SK-N-DZ (cell line): Measurements from ENCODE around the gene PAX9. TPM values are rescaled to one million over a fixed set of nuclear protein-coding genes. Genes with fewer than 3 reads are reported as not detected.

Source experiments
- DNase-seq: peaks from one replicate; pipeline ENCODE4 v3.0.0-alpha.2; 2015; ENCODE audit warnings: low spot score
- polyA plus RNA-seq, 2 experiments: library from polyadenylated mRNA; depleted of rRNA; stranded (reverse); fragments of >200 nt; gene quantifications; 2 replicates each; pipeline ENCODE4 v1.2.3, GENCODE V29; 2014

The PAX9 gene
- not detected in 2 replicates for polyA plus RNA-seq (2014; cell fraction: cytosol; rRNA removed)
- not detected in 2 replicates for polyA plus RNA-seq (2014; cell fraction: nucleus; rRNA removed)

DNA sequence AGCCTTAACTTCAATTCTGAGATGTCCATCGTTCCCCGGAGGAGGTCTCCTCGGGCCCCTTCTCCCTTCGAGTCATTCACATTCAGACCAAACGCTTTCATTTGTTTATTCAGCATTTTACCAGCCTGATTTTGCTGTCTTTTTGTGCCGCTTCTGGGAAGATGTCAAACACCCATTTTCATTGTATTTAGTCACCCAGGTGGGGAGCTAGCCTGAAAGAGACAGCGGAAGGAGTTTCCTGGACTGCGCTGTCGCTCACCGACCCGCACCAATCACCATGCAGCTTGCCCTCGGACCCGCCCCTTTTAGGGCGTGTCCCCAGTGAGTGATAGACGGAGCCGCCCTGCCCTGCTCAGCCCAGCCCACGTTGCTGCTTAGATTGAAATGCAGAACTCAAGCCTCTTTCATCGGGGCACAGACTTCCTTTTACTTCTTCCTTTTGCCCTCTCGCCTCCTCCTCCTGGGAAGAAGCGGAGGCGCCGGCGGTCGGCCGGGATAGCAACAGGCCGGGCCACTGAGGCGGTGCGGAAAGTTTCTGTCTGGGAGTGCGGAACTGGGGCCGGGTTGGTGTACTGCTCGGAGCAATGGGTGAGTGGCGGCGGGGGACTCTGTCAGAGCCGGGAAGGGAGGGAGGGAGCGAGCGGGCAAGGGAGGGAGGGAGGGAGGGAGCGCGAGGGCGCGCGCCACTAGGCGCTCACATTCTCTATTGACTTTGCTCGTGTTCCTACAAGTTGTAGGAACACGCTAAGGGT lies at the start of gene PAX9:
Gene PAX9, plus strand, starts transcription at position 355 of the 752 bp plus-strand sequence. Its CDS starts 230 bp downstream, at position 585.
- DNase-seq = no peak

DNA sequence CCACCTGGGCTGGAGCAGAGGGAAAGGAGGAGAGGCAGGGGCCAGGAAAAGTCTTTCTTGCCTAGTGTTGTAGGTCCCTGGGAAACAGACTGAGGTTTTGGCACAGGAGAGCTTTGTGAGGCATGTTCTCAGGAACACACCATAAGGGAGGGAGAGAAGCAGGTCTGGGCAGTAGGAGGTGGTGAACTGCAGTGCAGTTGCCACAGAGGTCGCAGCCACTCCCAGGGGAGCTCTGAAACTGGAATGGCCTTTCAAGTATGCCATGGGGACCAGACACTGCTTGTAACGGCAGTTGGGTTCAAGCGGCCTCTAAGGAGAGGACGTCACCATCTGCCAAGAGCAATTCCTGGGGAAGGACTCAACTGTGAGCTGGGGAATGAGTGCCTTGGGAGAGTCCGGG lies 43.8 kb upstream of the PAX9 start:
- no peak for DNase-seq

DNA sequence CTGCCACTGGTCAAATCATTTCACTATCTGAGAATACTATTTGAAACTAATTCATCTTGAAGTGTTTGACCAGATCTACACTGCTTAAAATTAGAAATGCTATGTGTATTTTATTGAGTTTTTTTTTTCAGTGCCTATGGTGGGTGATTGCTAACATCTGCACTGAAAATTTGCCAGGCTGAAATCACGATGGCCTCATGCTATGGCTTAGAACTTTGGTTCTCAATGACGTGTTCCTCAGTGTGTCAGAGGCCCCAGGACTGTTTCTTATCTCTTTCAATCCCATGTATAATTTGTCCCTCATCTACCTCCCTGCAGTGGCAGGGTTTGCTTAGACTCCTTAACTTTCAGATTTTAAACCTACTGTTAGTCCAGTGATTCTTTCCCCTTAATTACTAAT lies 43.0 kb upstream of the PAX9 start:
- DNase-seq = no peak

DNA sequence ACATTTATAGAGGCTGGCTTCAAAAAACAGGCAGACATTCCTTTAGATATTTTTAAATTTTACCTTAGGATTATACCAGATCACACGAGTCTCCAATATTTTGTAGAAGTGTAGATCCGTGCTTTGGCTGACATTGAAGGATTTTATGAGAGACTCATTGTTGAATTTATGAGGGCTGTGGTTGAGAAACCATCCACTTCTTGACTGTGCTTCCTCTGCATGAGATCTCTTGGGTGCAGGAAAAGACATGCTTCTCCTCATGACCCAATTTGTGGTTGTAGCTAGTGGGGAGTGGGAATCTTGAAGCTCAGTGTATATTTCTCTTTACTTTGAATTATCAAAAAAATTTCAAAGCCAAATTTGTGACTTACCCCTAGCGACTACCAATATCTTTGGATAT lies 42.5 kb upstream of the PAX9 start:
- no peak for DNase-seq

DNA sequence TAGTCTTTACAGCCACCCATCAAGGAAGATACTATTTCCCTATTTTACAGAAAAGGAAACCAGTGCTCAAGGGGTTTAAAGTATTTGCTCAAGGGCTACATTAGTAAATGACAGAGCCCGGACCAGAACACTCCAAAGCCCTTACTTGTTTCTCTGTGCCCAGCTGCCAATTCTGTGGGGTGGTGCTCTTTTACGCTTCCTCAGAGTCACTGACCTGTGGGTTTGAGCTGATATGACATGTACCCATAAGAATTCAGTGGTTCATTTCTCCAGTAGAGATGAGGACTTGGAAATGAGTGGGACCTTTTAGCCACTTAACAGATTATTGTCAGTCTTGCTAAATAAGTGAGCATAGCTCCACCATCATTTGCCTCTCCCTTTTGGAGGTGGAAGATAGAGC lies 41.8 kb upstream of the PAX9 start:
- DNase-seq = no peak

DNA sequence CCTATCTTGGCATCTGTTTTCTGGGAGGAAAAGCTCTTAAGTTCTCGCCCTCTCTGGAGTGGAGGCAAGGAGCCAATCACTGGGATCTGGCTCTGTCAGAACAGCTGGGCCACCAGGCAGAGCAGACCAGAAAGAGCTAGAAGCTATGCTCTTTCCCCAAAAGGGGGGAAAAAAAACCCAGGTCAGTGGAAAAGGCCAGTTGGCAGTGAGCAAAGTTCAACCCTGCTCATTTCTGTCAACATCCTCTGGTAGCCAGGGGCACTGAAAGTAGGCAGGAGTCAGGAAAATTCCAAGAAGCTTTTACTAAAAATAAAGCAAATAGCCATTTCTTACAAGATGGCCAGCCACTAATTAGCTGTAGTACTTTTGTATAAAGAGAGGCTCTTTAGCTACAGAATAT lies 36.6 kb upstream of the PAX9 start:
- DNase-seq = no peak

DNA sequence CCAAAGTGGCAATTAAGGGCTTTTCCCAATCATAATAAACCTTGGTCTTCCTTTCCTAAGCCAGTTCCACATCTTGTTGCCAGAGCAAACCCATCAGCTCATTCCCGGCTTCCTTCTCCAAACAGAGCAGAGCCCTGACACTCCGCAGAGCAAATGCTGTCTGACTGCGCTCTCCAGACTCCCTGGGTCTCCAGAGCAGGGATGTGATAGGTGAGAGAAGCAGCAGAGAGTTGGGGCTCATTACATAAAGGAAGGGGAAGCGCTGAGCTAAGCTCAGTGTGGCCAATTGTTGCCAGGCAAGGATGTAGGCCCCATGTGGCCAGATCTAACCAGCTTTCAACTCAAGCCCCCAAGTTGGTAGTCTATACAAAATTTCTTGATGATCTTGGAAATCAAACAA lies 36.2 kb upstream of the PAX9 start:
- DNase-seq = no peak

DNA sequence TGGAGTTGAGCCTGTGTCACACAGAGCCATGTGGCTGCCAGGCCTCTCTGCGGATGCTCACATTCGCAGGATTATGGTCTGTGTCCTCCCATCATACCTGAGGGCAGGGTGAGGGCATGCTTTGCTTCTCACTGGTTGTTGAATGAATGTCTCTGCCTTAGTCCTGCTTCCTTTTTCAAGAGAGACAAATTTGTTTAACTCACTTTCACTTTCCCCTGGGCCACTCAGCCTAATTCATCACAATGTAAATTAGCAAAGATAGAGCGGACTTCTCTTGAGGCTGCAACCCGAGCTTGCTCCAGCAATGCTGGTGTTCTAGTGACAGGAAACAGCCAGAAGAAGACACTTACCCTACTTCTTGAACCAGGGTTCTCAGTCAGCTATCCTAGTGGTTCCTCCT lies 35.5 kb upstream of the PAX9 start:
- DNase-seq = no peak

DNA sequence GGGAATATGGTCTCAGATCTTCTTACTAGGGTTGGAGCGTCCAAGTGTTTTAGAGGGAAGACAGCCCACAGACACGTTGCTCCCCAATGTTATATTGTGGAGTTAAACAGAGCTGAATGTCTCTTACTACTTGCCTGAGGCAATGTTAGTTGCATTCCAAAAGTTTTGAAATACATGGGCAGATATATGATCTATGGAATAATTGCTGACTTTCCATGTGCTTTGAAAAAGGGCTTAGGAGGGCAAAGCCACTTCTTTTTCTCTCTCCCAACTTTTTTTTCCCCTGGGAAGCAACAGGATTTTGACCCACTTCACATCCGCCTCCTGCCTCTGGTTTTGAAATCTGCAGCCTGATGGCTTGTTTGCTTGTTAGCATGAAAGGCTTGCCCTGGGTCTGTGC lies 33.7 kb upstream of the PAX9 start:
- DNase-seq = no peak

DNA sequence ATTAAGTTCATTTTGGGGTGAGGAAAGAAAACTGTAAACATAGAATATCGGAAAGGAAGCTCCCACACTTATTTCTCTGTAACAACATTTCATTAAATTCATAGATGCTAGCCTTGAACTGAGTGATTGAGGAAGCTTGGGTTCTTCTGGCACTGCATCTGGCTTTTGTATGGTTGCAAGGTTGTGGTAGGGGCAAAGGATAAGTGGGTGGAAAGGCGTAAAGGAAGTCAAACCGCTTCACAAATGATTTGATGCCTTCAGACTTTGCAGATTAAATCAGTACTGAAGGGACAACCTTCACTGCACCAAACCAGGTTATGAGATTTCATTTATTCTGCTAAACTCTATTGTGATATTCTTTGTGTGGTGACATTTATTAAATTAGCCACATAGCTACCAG lies 28.1 kb upstream of the PAX9 start:
- no peak for DNase-seq

DNA sequence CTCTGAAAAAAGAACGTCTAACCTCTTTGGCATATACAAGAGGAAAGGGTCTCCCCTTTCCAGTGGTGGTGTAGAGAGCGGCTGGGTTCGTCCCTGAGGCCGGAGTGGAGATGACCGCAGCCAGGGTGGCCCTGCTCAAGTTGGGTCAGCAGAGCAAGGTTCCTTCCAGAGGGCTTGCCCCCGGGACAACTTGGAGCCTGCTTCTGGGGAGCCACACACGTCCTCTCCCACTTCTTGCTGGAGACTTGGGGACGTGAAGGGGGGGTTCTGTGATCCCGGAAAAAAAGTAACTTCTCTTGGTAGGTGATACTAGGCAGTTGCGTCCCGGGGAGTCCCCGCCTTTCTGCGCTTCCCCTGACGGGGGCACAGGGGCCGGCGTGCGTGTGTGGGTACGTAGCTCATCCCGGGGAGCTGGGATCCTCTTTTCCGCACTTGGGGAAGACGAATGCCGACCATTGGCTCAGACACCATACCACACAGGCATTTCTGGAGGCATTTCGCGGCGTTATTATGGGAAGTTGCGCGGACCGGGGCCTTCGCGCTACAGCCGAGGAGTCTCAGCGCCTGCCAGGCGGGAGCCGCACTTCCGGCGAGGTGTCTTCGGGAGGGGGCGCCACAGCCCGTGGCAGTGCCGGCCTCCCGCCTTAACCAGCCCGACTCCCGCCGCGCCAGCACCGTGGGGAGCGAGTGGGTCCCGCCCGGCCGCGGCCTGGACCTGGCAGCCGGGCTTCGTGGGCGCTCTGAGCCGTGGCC lies 14.8 kb upstream of the PAX9 start:
- no peak for DNase-seq

DNA sequence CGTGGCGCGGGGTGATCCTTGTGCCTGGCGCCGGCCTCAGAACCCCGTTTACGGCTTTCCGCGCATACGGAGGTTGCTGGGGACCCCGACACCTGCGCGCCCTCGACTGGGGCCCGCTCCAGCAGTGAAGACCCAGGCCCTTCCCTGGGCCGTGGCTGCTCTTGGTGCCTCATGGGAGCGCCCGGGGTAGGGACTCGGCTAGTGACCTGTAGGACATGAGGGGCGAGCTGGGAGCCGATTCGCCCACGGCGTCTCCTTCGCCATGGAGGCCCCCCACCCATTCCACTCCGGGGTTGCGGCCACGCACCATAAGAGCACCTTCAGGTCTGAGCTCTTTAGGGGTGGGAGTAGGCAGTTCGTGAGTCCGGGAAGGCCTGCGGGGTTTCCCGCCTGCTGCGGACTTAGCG lies 14.2 kb upstream of the PAX9 start:
- DNase-seq = no peak

DNA sequence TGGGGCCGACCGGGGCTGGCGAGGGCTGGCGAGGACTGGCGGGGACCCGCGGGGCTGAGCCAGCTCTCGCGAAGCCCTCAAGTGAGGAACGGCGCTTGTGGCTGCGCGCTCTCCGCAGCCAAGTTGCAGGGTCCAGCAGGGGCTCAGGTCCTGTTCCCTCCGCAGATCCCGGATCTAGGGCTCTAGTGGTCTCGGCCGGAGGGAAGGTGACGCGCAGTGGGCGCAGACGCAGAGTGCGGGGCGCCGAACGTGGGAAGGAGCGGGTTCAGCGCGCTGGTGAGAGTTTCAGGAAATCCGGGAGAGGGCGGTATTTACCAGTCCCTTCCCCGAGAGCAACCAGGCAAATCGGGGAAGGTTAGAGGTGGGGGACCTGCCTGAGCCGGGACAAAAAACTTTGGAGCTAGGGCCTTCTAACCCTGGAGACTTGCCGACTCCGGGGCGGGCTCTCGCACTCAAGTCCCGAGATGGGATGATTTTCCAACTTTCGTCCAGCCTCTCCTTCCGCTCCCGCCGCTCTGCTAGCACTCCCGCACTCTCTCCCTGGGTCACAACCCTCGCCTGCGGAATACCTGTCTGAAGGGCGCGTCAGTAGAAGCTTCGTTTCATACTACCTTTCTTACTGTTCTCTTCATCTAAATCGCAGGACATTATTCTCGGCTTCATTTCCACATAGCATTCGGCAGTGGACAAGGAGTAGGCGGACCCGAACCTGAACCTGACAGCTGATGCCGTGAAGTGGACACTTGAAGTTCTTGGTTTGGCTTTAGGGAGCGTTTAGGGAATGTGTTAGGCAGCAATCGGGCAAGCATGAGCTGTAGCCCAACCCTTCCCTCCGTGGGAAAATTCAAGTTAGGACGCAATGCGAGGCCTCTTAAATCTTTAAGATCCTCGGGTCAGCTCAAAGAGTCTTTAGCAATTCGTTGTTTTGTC lies 13.6 kb upstream of the PAX9 start:
- DNase-seq = no peak

DNA sequence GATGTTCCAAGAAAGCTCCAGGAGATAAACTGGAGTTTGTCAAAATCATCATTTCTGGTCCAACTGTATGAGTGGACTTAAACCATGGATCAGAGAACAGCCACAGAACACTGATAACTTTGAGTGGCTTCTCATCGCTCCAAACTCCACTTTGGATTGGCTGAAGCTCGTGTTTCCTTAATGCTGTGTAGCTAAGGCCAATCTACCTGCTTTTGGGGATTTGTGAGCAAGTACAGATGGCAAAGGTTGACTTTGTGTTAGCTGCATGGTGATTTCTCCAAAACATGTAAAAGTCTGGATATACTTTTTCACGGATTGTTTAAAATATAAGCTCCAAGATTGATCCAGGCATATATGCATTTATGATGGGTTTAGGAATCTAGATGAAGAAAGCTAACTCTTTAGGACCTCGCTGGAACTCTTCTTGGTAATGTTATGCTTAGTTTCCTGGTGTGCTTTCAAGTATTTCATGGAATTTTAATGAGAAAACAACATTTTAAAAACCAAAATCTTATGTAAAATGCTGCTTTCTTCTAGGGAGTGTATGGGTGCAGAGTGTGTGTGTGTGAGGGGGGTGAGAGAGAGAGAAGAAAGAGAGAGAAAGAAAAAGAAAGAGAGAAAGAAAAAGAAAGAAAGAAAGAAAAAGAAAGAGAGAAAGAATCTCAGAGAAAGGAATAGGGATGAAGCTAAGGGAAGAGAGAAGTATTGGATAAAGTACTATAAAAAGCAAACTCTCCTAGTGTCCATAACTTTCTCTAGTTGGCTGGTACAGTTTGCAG lies 11.6 kb upstream of the PAX9 start:
- no peak for DNase-seq

DNA sequence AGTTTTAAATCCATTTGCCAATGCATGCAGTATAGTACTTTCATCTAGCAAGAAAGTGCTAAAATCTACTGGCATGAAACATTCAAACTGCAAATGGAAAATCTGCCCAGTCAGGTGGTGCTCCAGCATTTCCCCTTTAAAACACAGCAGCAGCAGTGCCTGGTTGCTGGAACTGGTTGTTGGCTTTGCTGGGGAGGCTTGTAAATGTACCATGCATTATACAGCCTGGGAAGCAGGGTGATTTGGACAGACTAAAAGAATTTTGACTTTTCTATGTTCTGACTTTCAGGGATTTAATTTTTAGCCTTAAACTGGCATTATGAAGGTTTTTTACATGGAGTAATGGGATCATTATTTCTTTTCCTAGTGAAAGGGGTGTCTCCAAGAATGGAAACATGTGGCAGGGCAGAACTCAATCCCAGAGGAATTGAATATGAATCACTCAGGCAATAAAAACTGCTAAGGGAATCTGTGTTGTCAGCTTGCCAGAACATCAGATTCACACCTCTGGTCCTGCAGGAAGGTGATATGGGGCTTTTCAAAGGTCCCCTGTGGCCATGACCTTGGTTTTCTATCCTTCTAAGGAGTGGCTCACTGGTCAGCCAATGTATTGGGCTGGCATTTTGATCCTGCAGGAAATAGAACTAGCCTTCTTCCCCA lies 9.0 kb upstream of the PAX9 start:
- DNase-seq = no peak

DNA sequence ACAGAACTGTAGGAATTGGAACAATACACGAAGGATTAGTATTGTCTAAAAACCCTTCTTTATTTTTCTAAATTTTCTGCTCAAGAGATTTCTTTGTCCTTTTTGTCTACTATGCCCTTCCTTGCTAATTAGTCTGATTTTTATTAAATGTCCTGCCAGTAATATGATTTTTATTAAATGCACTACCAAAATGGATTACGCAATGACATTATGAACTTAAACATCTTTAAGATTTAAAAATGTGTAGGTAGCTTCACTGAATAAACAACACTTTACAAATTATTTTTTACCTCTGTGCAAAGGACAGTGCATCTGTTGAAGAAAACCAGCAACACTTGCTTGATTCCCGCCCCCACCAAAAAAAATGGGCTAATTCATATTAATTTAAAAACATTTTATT lies 8.2 kb upstream of the PAX9 start:
- DNase-seq = no peak

DNA sequence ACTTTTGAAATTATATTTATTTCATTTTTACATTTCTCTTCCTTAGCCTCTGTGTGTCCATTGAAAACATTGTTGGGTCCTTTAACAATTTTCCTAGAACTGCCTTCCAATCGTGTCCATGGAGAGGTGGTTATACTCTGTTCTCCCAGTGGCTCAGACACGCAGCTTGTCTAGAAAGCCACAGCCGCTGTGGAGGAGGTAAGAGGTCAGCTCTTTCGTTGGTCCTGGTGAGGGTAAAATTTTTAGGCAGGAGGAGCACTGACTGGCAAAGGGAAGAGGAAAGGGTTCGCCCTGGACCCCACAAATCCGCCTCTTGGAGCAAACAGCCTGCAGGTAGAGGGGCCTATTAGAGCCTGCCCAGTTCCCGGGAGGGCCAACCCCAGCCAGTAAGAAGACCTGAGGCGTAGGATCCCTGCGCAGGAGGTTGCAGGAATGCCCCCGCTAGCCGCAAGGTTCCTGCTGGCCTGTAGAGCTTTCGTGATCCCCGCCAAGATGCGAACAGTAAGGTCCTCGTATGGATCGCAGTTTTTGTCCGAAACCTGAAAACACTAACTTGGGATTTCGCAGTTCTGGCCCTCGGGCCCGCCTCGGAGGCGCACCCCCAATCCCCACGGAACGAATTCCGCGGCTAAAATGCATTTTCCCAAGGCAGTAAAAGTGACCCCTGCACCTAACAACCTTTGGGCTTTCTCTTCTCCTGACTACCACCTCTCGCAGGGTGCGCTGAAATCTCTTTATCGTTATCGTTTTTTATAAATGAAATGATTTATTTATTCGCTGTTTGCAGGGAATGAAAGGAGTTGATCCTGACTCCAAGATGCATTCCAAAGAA lies 7.5 kb upstream of the PAX9 start:
- DNase-seq = no peak

DNA sequence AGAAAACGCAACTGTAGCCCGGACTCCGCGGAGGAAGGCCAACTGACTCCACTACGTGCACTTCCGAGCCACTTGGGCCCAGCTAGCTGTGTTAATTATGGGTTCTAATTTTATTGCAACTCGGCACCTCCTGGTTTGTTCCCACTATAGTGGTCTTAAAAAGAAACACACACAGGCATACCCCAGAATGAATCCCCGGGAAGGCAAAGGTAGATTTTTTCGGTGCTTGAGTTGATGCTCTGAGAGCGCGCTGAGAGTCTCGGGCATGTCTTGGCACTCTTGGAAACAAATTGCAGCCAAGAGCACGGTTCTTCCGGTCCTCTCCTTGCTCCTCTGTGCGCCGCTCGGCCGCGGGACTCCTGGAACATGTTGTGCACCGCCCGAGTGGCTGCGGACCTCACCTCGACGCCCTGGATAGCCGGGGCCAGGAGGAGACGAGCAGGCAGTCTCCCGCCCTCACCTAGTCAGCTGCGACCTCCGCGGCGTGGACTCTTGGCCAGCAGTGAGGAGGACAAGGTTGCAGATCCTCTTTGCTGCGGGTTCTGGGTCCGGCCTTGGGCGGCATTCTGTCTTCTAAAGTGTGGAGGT lies 6.8 kb upstream of the PAX9 start:
- no peak for DNase-seq

DNA sequence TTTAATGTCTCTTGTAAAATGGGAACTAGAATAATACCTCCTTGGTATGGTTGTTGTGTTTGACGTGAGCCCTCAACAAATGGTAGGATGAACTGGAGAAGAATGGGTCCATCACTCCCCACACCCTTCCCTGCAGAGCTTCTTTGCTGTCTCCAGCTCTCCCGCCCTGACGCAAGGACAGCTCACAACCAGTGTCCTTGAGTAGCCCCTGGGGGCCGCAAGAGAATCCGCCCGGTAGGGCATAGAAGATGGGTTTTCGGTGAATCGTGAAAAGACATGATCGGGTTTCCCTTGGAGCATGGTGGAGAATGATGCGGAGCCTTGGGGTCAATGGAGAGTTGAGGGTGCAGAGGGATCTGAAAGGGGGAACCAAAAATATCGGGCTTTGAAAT lies 6.1 kb upstream of the PAX9 start:
- no peak for DNase-seq
